Stimulated activated CD4-positive, alpha-beta T cell treated with anti-CD3 and anti-CD28 coated beads, Interleukin-15, amount 100 ng/mL, for 1 hour (primary cell): ENCODE measurements around the gene TLE1.
"Not testable (repeated sequence)": the region's sequence is repeated elsewhere in the genome, so short reads cannot be mapped to it uniquely, and the experiment has no call there.

Experiments
- DNase-seq, 2 donors: peaks; one replicate each; pipeline ENCODE4 v3.0.0-alpha.2; 2020; ENCODE audit warnings: low read depth in 1 of 2, low spot score in 1 of 2

The TLE1 gene

GRCh38 chr9:81622471-81623255 lies 66.7 kb downstream of the TLE1 start:
- DNase-seq = no peak

GRCh38 chr9:81621785-81622259 lies 67.5 kb downstream of the TLE1 start:
- DNase-seq = no peak

DNA sequence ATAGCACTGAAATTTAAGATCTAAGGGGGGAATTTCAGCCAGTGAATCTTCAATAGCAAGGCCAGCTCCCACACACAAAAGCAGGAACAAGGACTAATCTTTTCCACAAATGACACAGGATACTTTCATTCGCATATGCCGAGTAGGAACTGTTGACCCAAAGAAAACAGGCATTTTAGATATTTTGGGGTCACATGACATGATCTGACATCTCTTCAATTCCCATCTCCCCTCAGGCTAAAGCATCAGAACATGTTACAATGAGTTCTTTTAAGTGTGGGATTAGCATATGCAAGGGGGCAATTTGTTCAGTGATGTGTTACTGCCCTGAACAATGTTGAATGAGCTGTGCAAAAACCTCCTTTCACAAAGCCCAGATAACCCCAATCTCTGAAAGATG lies 68.2 kb downstream of the TLE1 start:
- no peak for DNase-seq

- no peak for DNase-seq
Measured at GRCh38 chr9:81620002-81620390, 69.4 kb downstream of the TLE1 start.

DNA sequence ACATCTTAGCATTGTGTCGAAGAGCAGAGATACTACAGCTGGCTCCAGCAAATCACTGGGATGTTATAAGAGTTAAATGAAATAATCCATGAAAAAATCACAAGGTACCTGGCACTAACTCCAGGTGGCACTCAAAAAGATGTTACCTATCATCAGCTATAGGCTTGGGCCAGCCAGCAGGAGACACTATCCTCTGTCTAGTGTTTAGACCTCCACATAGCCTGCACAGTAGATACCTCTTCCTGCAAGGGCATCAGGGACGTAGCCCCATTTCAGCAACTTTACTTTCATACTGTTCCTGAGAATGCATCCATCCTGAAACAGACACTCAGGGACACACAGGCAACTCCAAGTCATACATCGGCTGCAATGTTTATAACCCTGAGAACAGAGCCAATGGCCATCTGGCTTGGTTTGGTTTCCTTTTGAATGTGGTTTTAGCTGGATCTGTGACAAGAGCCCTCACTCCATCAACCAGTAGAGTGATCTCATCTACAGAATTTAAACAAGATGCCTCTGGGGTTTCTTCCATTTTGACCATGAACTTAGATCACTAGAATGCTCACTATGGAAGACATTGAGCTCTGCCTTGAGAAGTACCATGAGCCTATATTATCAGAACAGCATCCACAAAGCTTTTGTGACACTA lies 69.9 kb downstream of the TLE1 start:
- DNase-seq = no peak

DNA sequence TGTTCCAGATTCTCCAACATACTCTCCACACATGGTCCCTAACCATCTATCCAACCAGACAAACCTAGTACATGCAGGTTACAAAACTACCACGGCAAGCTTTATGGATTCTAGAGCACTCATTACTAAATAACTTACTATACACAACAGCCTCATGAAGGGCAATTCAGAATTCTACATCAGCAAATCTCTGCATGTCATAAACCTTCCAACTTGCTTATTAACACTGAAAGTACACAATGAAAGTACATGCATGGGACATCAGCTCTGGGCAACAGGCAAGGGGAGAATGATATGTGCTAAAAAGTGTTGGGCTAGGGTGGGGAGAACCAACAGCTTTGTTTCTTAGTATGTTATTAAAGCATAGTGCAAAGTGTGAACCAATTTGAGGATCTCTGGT lies 70.4 kb downstream of the TLE1 start:
- no peak for DNase-seq

GRCh38 chr9:81616141-81616540 lies 73.2 kb downstream of the TLE1 start:
- DNase-seq = no peak

DNA sequence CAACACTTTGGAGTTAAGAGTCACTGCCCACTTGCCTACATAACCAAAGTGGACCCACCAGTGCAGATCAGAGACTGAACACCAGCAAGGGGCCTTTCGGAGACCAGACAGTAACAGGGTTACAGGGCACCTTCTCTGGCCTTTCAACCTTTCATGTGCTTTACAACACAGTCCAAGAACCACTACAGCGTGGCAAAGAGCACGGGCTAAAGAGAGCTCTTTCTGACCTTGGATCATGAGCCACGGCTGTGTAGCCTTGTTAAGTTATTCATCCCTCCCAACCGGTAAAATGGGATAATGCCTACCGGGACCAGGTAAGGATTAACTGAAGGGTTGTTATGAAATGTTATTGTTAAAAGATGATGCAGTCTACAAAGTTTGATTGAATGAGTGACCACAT lies 75.0 kb downstream of the TLE1 start:
- DNase-seq = no peak

- no peak for DNase-seq
Measured at GRCh38 chr9:81613002-81613812, 76.1 kb downstream of the TLE1 start.

GRCh38 chr9:81611664-81612063 lies 77.7 kb downstream of the TLE1 start:
- DNase-seq = no peak

- DNase-seq = no peak
Measured at GRCh38 chr9:81610740-81611107, 78.6 kb downstream of the TLE1 start.

GRCh38 chr9:81609782-81610739 lies 79.3 kb downstream of the TLE1 start:
- DNase-seq = no peak

DNA sequence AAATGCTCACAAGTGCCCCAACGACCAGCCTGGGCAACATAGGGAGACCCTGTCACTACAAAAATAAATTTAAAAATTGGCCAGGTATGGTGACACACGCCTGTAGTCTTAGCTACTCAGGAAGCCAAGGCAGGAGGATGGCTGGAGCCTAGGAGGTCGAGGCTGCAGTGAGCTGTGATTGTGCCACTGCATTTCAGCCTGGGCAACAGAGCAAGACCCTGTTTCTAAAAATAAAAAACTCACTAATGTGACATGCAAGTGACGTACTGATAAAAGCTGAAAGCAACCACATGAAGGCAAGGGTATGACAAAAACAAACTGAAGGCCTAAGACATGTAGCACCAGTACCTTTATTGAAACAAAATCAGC lies 81.1 kb downstream of the TLE1 start:
- no peak for DNase-seq

DNA sequence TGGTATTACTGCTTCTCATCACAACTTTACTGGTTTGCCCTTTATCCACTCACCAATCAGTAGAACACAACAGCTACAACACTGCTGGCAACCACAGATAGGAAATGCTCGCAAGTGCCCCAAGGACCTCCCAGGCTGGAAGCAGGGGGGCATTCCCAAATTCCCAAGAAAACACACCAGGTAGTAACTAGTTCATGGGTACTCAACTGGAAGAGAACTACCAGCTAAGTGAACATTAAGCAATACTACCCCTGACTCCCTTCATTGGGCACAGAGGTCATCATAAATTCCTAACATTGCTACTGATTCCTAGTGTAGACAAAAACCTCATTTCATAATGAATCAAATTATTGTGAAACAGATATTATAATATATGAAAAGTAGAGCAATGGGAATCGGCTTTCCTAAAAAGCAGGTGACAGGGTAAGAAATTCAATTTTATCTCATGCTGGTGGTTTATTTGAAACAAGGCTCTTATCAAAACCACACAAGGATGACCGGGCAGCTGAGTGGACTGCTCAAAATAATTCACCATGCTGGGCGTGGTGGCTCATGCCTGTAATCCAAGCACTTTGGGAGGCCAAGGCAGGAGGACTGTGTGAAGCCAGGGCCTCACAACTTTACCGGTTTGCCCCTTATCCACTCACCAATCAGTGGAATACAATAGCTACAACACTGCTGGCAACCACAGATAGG lies 81.6 kb downstream of the TLE1 start:
- DNase-seq = no peak

DNA sequence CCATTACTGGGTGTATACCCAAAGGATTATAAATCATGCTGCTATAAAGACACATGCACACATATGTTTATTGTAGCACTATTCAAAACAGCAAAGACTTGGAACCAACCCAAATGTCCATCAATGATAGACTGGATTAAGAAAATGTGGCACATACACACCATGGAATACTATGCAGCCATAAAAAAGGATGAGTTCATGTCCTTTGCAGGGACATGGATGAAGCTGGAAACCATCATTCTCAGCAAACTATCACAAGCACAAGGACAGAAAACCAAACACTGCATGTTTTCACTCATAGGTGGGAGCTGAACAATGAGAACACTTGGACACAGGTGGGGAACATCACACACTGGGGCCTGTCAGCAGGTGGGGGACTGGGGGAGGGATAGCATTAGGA lies 83.1 kb downstream of the TLE1 start:
- DNase-seq = not testable (repeated sequence)

GRCh38 chr9:81605170-81605670 lies 84.1 kb downstream of the TLE1 start:
- DNase-seq = no peak

DNA sequence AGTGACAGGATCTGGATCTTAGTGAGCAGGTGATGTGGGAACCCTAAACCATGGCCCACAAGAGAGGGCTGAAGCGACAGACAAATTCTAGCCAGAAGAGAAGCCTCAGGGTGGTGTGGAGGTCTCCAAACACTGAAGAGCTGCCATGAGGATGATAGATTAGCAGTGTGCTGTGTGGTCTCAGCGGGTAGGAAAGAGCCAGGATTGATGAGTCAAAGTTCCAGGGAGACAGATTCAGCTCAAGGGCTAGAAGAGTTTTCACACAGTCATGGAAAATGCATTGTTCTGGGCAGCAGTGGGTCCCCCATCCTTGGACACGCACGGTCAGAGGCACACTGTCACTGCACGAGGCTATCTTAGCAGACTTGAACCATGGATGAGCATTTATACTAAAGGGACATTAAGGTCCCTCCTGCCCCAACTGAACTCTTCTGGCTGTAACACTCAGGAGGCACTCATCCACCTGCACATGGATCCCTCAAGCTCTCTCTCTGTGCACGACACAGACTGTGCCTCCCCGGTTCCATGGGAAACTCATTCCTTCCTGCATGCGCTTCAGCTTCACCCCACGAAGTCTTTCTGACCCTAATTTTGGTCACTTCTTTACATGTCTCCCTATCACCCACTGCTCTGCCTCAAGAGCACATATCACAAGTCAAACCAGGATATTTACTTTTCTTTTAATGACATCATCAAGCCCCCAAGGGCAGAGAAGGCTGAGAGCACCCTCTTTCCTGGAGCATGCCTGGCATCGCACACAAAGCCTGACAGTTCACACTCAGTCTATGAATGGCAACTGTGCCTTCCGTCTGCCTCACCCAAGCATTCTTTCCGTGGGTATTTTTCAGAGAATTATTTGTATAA lies 84.8 kb downstream of the TLE1 start:
- DNase-seq = no peak

GRCh38 chr9:81602887-81603680 lies 86.3 kb downstream of the TLE1 start:
- DNase-seq = no peak
